ENCODE data around the gene LETMD1.

The LETMD1 gene

GRCh38 chr12:51033457-51034089, 14.6 kb upstream of the LETMD1 start:
- Histone ChIP-seq H3K9me3 (ENCODE audit: control insufficient read depth, insufficient read depth, low read depth, low read length) (no peaks in the 10 kb centered on the region), H3K36me3 (ENCODE audit: control insufficient read depth in 2 of 2, insufficient read depth in 1 of 2, low read length in 2 of 2) (no peaks in the 10 kb centered on the region), H3K27ac (ENCODE audit: extremely low read depth, low read depth, low read length) (no peak overlapping the region), H3K4me1 (ENCODE audit: control insufficient read depth, insufficient read depth, low read length) (no peaks in the 10 kb centered on the region), H3K4me3 (ENCODE audit: low read depth, low read length) (no peak overlapping the region)
- ChIA-PET POLR2A (no interaction called here), CTCF (interaction anchor here (0.6 kb wide), 1 partner anchor 319 kb away, joined by 3 read pairs; no protein-coding TSS in a partner anchor)
- TF ChIP-seq ZNF707 (tag by site-specific recombination; IDR thresholded peaks at IDR 0.05) (no peak), CTCF (tag by site-specific recombination; IDR thresholded peaks at IDR 0.05) (no peak), ZNF624 (tag by site-specific recombination; IDR thresholded peaks at IDR 0.05) (no peak), HOXD13 (CRISPR knock-in tag; IDR thresholded peaks at IDR 0.05; ENCODE audit: borderline replicate concordance) (no peak), ZNF175 (tag by site-specific recombination; IDR thresholded peaks at IDR 0.05) (no peak), ZNF239 (tag by site-specific recombination; IDR thresholded peaks at IDR 0.05) (no peak), ZNF211 (tag by site-specific recombination; IDR thresholded peaks at IDR 0.05; ENCODE audit: low read depth) (no peak), ZIC2 (tag by site-specific recombination; IDR thresholded peaks at IDR 0.05) (peak; percentile 39), ZNF121 (tag by site-specific recombination; IDR thresholded peaks at IDR 0.05) (peak; percentile 76), ZNF658 (tag by site-specific recombination; IDR thresholded peaks at IDR 0.05) (no peak), ZNF157 (tag by site-specific recombination; IDR thresholded peaks at IDR 0.05) (no peak), ZNF221 (tag by site-specific recombination; IDR thresholded peaks at IDR 0.05; ENCODE audit: borderline replicate concordance) (no peak), ZNF433 (tag by site-specific recombination; IDR thresholded peaks at IDR 0.05; ENCODE audit: low read depth) (no peak)

GRCh38 chr12:51036279-51036678, 11.8 kb upstream of the LETMD1 start:
- TF ChIP-seq ZNF677 (tag by site-specific recombination; IDR thresholded peaks at IDR 0.05) (no peak), ZNF416 (tag by site-specific recombination; IDR thresholded peaks at IDR 0.05) (no peak), ZNF37A (tag by site-specific recombination; IDR thresholded peaks at IDR 0.05) (no peak), ZNF174 (tag by site-specific recombination; IDR thresholded peaks at IDR 0.05) (no peak), INSM2 (tag by site-specific recombination; IDR thresholded peaks at IDR 0.05) (no peak)
- Histone ChIP-seq H3K27ac (ENCODE audit: extremely low read depth, low read depth, low read length) (no peak overlapping the region), H3K36me3 (ENCODE audit: control insufficient read depth in 2 of 2, insufficient read depth in 1 of 2, low read length in 2 of 2) (no peaks in the 10 kb centered on the region), H3K4me1 (ENCODE audit: control insufficient read depth, insufficient read depth, low read length) (no peaks in the 10 kb centered on the region), H3K9me3 (ENCODE audit: control insufficient read depth, insufficient read depth, low read depth, low read length) (no peaks in the 10 kb centered on the region), H3K4me3 (ENCODE audit: low read depth, low read length) (no peak overlapping the region)
- POLR2A ChIA-PET = no interaction called here
- CTCF ChIA-PET = no interaction called here

- TF ChIP-seq IKZF3 (tag by site-specific recombination; IDR thresholded peaks at IDR 0.05) (peak; percentile 16; the same call in 1 of the 2 replicates), ZBTB17 (tag by site-specific recombination; IDR thresholded peaks at IDR 0.05) (peak; percentile 98), ZNF596 (tag by site-specific recombination; IDR thresholded peaks at IDR 0.05) (no peak)
- H3K4me3 ChIP-seq (ENCODE audit: low read depth, low read length) = peak overlapping the region; percentile 80
- H3K27ac ChIP-seq (ENCODE audit: extremely low read depth, low read depth, low read length) = peak overlapping the region; percentile 65
- H3K4me1 ChIP-seq (ENCODE audit: control insufficient read depth, insufficient read depth, low read length) = 0 out of 2 replicates have a peak, but pooled peaks cover 3% of the 10 kb centered on the region
- no peaks in the 10 kb centered on the region for H3K9me3 ChIP-seq (ENCODE audit: control insufficient read depth, insufficient read depth, low read depth, low read length)
- H3K36me3 ChIP-seq (ENCODE audit: control insufficient read depth in 2 of 2, insufficient read depth in 1 of 2, low read length in 2 of 2) = peaks cover 16 to 18% of the 10 kb centered on the region in 2 experiments; a peak in 2 of 3 replicates
- POLR2A ChIA-PET = interaction anchor here (0.9 to 1.5 kb wide), 3 partner anchors 21 to 190 kb away, joined by 3 to 10 read pairs (median 6); partner anchors contain the start of genes CSRNP2 and DAZAP2
- CTCF ChIA-PET = interaction anchor here (0.5 to 0.6 kb wide), 3 partner anchors 205 to 285 kb away, joined by 3 to 5 read pairs (median 3); no protein-coding TSS in a partner anchor
Measured at GRCh38 chr12:51048661-51049251, 629 bp downstream of the LETMD1 start.

Measured in HEK293 (cell line).